GM19238 (cell line): ENCODE results near the gene ST3GAL5.
A peak's percentile ranks its signal among the peaks of the same experiment; 100 is the strongest.

Source experiments
- DNase-seq: peaks from one replicate; pipeline ENCODE4 v3.0.0; 2011; ENCODE audit warnings: low spot score; ENCODE audit not compliant: insufficient read length

Gene ST3GAL5

GRCh38 chr2:85867556-85868292 is 21.1 kb downstream of the ST3GAL5 start:
- DNase-seq = no peak

DNA sequence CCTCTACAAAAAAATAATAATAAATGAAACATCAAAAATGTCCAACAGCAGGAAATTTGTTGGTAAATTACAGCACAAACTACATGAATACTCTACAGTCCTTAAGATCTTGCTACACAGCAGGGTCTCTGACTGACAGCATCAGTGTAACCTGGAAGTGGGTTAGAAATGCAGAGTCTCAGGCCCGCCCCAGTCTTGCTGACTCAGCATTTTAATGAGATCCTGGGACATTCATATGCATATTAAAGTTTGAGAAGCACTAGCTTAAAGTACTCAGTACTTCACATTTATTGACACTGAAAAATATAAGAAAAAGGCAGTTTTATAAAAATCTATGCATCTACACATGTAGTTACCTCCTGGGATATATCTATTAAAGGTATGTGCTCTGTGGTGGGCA is 21.7 kb downstream of the ST3GAL5 start:
- DNase-seq = no peak

DNA sequence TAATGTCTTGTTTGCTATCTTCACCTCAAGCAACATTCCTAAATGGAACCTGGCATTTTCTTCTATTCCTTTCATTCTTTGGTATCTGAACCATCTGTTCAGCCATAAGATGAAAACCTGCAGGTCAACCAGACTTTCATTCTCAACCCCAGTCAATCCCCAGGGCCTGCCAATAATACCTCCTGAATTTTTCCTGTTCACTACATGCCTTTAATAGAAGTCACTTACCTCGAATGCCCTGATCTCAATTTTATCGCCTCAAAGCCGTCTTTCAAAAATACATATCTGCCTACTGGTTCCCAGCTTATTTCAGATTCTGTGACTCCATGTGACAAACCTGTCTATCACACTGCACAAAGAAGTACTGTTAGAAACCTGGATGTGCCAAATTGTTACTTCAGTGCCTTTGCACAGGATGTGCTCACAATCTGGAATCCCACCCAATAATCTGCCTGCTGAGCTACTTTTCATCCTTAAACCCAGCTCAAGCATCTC is 22.6 kb downstream of the ST3GAL5 start:
- DNase-seq = no peak

DNA sequence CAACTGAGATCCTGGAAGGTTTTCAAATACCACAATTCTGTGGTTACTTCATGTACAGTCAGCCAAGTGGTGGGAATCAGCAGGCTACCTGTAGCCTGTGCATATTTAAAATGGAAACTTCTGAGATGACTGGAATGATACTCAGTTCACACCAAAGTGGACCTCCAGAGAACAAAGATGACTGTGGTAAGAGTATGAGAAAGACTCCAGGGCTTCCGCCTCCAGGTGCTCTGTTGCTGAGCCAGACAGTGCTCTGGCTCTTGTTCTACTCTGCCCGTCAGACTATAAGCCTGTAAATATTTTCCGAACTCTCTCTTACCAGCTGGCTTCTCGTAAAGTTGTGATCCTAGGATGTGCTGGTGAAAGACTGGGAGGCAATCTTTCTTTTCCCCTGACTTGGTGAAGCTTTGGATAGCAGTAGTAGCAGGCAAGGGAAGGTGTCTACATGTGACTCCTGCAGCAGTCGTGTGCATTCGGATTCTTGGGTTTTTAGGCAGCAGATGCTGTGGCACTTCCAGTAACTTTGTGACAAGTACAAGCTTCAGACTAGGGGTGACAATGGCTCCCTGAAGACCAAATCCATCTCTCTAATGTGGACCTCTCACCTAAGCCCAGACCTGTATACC is 23.1 kb downstream of the ST3GAL5 start:
- DNase-seq = peak; percentile 41

GRCh38 chr2:85864654-85865053 is 24.1 kb downstream of the ST3GAL5 start:
- no peak for DNase-seq

DNA sequence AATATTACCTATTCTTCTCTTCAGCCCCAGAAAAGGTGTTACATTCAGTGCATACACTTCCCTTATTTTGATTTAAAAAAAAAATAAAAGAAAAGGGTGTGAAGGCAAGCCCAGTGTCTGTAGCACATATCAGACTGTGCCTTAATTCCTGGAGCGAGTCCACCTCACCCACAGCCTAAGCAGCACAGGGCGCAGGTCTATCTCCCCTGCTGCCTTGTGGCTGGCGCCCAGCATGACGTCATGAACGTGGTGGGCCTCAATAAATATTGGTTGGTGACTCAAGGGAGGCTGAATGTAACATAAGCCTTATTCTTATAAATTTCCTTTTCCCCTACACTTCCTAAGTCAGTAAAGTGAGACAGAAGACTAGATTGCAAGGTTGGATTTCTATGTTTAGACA is 26.4 kb downstream of the ST3GAL5 start:
- DNase-seq = no peak

DNA sequence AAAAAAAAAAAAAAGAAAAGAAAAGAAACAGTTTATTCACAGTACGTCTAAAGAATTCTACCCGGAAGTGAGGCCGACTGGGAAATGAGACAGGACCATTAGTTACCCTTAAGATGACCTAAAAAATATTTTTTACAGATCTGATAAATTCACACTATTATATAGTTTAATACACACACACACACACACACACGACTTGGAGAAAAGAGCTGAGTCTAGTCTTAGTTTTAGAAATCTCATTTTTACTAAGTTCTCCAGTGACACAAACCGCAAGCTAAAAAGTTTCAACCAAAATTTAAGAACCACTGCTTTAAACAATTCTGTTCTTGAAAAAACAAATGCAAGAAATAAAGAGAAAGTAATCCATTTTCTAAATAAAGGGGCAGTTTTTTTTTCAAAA is 27.1 kb downstream of the ST3GAL5 start:
- DNase-seq = no peak

DNA sequence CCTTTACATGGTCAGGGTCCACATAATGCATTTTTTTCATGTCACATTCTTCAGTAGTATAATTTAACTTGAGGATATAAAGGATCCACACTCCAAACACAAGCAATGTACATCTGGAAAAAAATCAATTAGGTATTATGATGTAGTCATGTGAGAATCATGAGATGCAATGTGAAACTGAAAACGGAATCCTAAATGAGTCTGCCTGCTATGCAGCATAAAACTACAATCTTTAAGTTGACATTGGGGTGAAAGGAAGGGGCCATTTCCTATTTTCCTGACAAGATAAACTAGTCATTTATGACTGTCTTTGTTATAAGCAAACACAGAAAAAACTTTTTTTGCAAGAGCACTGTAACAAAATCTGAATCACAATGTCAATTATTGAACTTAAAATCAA is 27.6 kb downstream of the ST3GAL5 start:
- DNase-seq = no peak

GRCh38 chr2:85858841-85859240 is 29.9 kb downstream of the ST3GAL5 start:
- DNase-seq = no peak

GRCh38 chr2:85854897-85855296 is 33.9 kb downstream of the ST3GAL5 start:
- no peak for DNase-seq

DNA sequence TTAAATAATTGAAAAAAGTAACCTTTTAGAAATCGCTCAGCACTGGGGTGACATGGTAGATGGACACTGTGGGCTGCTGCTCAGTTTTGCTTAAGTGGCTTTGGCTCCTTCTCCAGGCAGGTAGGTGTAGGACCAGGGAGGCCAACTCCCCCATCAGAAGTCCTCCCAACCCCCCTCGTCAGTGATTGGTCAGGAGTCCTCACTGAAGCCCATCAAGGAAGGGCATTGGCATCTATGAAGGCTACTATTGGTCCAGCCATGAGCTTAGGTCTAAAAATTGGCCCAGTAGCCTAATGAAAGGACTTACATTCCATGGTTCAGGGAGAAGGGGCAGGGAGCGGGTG is 34.7 kb downstream of the ST3GAL5 start:
- no peak for DNase-seq

- DNase-seq = no peak
Observed at GRCh38 chr2:85853499-85854165, 35.2 kb downstream of the ST3GAL5 start.

DNA sequence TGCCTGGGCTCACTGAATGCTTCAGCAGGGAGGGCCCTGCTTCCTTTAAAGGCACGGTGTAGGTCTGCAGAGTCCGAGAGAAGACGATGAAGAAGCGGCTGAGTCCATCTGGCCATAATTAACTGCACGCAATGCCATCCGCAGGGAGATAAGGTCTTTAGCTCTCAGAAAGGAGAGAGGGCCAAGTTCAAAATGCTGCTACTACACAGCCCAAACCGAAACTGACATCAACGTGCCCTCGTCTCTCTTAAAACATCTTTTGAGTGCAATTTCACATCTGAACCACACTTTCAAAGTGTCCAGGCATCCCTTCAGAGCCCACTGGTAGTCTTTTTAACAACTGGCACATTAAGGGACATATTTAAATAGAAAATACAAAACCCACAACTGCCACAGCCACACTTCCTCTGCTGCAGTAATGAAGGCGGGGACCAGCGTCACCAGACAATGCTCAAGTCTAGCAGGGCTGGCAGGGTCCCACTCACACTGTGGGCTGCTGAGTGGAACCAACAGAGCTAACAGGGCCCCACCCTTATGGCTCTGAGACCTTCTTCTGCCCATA is 35.8 kb downstream of the ST3GAL5 start:
- no peak for DNase-seq

DNA sequence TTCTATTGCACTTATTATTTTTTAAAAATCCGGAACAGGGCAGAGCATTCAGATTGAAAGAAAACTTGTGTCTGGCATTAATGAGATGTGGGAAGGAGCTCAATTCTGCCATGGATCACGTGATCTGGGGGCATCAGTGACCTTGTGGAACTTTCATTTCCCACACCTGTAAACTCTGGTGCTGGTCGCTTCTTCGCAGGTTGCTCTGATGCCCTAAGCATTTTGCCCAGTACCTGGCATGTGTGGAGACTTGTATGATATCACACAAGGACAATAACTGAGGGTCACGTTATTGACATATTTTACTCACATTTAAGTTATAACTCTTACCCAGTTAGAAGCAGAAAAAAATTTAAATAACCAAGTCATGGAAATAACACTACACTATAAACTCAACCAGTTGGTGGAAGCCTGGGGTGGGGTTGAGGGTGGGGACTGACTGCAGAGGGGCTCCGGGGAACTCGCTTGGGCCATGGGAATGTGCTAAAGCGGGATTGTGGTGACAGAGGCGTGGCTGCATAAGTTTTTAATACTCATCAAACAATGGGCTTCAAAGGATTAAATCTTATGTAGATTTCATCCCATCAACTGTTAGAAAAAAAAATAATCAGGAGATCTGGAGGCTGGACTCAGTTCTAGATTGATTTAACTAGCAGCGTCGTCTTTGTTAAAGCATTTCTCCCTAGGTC is 36.5 kb downstream of the ST3GAL5 start:
- DNase-seq = no peak

DNA sequence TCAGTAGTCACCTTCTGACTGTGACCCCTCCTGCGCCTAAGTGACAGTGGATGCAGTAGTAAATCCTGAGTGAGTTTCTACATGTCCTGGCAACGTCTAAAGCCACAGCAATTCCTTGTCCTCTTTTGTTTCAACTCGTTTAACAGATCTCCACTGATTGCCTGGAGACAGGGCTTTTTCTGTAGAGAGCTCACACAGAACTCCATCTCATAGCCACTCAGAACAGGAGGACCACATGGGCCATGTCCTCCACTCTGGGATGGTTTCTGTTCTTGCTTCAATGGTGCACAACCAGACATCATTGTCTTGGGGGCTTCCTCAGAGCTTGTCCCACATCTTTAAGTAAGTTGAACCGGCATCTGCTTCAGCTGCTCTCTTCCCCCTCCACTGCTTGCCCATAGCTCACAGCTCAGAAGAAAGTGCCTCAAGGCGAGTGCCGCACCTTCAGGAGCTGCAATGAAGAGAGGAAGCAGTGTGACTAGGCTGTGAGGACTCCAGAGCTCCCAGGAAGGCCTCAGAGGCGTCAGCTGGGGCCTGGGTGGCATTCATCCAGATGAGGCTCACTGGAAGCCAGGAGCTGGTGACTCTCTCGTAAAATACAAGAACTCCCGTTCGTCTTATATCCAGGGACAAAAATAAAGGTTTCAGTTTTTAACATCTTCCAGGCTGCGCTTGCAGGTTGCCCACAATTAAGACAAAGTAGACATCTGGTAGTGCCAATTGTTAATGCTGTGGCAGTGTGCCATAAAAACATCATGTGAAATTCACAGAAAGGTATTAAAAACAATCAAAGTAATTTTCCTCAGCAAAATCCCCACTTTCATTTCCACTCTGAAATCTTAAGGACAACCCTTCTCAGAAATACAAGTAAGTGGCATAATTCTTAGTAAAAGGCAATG is 37.3 kb downstream of the ST3GAL5 start:
- DNase-seq = no peak

GRCh38 chr2:85850451-85850850 is 38.3 kb downstream of the ST3GAL5 start:
- DNase-seq = no peak

DNA sequence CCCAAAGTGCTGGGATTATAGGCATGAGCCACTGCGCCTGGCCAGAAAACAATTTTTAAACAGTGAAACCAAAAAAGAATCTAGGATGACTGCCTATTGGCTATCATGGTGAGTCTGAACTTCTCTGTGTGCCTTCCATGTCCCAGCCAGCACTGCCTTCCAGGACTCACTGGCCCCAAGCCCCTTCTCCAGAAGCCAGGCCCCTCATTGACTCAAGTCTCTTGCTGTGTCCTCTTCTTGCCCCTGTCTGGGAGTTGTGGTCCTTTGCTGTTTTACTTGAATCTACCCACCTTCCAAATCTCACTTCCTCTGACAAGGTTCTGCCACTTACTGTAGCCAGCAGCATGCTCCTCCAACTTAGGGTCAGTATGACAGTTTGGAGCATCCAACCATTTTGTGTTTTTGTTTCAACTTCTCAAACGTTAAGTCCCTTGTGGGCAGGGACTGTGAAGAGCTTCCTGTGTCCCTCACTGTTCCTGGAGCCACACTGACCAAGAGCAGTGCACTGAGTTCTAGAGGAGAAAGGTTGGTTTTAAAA is 41.7 kb downstream of the ST3GAL5 start:
- no peak for DNase-seq

- no peak for DNase-seq
Observed at GRCh38 chr2:85846411-85846810, 42.4 kb downstream of the ST3GAL5 start.

GRCh38 chr2:85844486-85844885 is 44.3 kb downstream of the ST3GAL5 start:
- DNase-seq = no peak

DNA sequence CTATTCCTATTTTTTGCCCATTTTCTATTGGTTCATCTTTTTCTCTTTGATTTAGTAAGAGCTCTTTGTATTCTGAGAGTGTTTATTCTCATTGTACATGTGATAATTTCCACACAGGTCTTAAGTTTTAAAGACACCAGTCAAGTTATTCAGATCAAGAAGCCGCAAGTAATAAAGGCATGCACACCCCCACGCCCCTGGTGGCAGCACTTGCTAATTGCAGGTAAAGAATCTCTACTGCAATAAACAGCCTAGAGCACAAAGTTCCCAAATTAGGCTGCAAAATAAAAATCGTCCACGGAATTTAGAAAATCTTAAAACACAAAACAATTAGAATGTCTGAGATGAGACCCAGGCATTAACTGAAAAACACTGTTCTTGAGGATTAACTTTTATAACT is 45.2 kb downstream of the ST3GAL5 start:
- no peak for DNase-seq
